H9 (cell line): ENCODE data around the gene FRYL. TPM values are rescaled to one million over a fixed set of nuclear protein-coding genes. Genes with fewer than 3 reads are reported as not detected.

Source experiments
- DNase-seq: peaks from one replicate; pipeline ENCODE4 v3.0.0-alpha.2; 2017
- H2AFZ ChIP-seq: one replicate; pipeline ENCODE4 v1.6.1; 2013; ENCODE audit warnings: mild to moderate bottlenecking, low read length, control low read depth, moderate library complexity
- H2AK5ac ChIP-seq: 2 replicates; pipeline ENCODE4 v1.6.1; 2013; ENCODE audit warnings: low read length, control low read depth, mixed read lengths; ENCODE audit not compliant: insufficient read length
- H2BK120ac ChIP-seq: one replicate; pipeline ENCODE4 v1.6.1; 2013; ENCODE audit warnings: low read depth, mild to moderate bottlenecking, low read length, control low read depth, inconsistent platforms; ENCODE audit not compliant: poor library complexity, severe bottlenecking
- H2BK12ac ChIP-seq: 2 replicates; pipeline ENCODE4 v1.6.1; 2013; ENCODE audit warnings: low read length, control low read depth, mixed read lengths, low read depth; ENCODE audit not compliant: insufficient read length
- H2BK15ac ChIP-seq: 2 replicates; pipeline ENCODE4 v1.6.1; 2013; ENCODE audit warnings: low read depth, low read length, control low read depth
- H2BK20ac ChIP-seq: one replicate; pipeline ENCODE4 v1.6.1; 2013; ENCODE audit warnings: low read depth, mild to moderate bottlenecking, low read length, control low read depth, inconsistent platforms; ENCODE audit not compliant: poor library complexity, severe bottlenecking
- H2BK5ac ChIP-seq: 2 replicates; pipeline ENCODE4 v1.6.1; 2013; ENCODE audit warnings: low read length, control low read depth, mixed read lengths; ENCODE audit not compliant: insufficient read length
- H3K14ac ChIP-seq: 2 replicates; pipeline ENCODE4 v1.6.1; 2013; ENCODE audit warnings: low read length, control low read depth; ENCODE audit not compliant: insufficient read depth
- H3K18ac ChIP-seq: 2 replicates; pipeline ENCODE4 v1.6.1; 2013; ENCODE audit warnings: low read depth, mild to moderate bottlenecking, mixed read lengths, low read length, control low read depth; ENCODE audit not compliant: insufficient read length
- H3K23ac ChIP-seq: 2 replicates; pipeline ENCODE4 v1.6.1; 2013; ENCODE audit warnings: low read length, control low read depth, mixed read lengths, low read depth; ENCODE audit not compliant: insufficient read length
- H3K23me2 ChIP-seq: 2 replicates; pipeline ENCODE4 v1.6.1; 2013; ENCODE audit warnings: low read depth, mild to moderate bottlenecking, mixed read lengths, low read length, control low read depth; ENCODE audit not compliant: insufficient read length, poor library complexity, severe bottlenecking
- H3K27ac ChIP-seq: 2 replicates; pipeline ENCODE4 v1.5.1; 2013; ENCODE audit warnings: low read length, control low read depth, mixed read lengths, low read depth; ENCODE audit not compliant: insufficient read length
- H3K27me3 ChIP-seq: 2 replicates; pipeline ENCODE4 v1.6.1; 2013; ENCODE audit warnings: low read length, control low read depth, inconsistent platforms; ENCODE audit not compliant: insufficient read depth
- H3K4ac ChIP-seq: 2 replicates; pipeline ENCODE4 v1.6.1; 2013; ENCODE audit warnings: low read depth, mild to moderate bottlenecking, control low read depth, inconsistent platforms, low read length, moderate library complexity
- H3K4me1 ChIP-seq: 2 replicates; pipeline ENCODE4 v1.6.1; 2013; ENCODE audit warnings: low read length, control low read depth, inconsistent platforms; ENCODE audit not compliant: insufficient read depth
- H3K4me2 ChIP-seq: 2 replicates; pipeline ENCODE4 v1.6.1; 2013; ENCODE audit warnings: low read length, control low read depth, mixed read lengths; ENCODE audit not compliant: insufficient read length, insufficient read depth
- H3K56ac ChIP-seq: 2 replicates; pipeline ENCODE4 v1.6.1; 2013; ENCODE audit warnings: low read depth, mild to moderate bottlenecking, mixed read lengths, low read length, control low read depth; ENCODE audit not compliant: insufficient read length
- H3K79me1 ChIP-seq: 2 replicates; pipeline ENCODE4 v1.6.1; 2013; ENCODE audit warnings: low read depth, mild to moderate bottlenecking, moderate library complexity, low read length, control low read depth, inconsistent platforms; ENCODE audit not compliant: insufficient read depth, poor library complexity, severe bottlenecking
- H3K79me2 ChIP-seq: 2 replicates; pipeline ENCODE4 v1.6.1; 2013; ENCODE audit warnings: low read length, control low read depth, inconsistent platforms; ENCODE audit not compliant: insufficient read depth
- H3K9ac ChIP-seq: 2 replicates; pipeline ENCODE4 v1.6.1; 2013; ENCODE audit warnings: low read length, control low read depth, mixed read lengths; ENCODE audit not compliant: insufficient read length; ENCODE audit errors: extremely low read depth
- H3K9me3 ChIP-seq: one replicate; pipeline ENCODE4 v1.6.1; 2013; ENCODE audit warnings: low read depth, low read length, inconsistent platforms; ENCODE audit not compliant: control insufficient read depth
- H3T11ph ChIP-seq: one replicate; pipeline ENCODE4 v1.6.1; 2013; ENCODE audit warnings: mild to moderate bottlenecking, low read length, control low read depth, inconsistent platforms
- H4K20me1 ChIP-seq: one replicate; pipeline ENCODE4 v1.6.1; 2013; ENCODE audit not compliant: control insufficient read depth, insufficient read length, insufficient read depth
- H4K5ac ChIP-seq: 2 replicates; pipeline ENCODE4 v1.6.1; 2013; ENCODE audit warnings: low read depth, mild to moderate bottlenecking, mixed read lengths, low read length, control low read depth; ENCODE audit not compliant: insufficient read length
- H4K8ac ChIP-seq: replicated peaks from 2 replicates; pipeline ENCODE4 v1.6.1; 2013; ENCODE audit warnings: low read length, control low read depth, mixed read lengths, low read depth; ENCODE audit not compliant: insufficient read length
- H4K91ac ChIP-seq: 2 replicates; pipeline ENCODE4 v1.6.1; 2013; ENCODE audit warnings: low read depth, mild to moderate bottlenecking, moderate library complexity, mixed read lengths, low read length, control low read depth; ENCODE audit not compliant: insufficient read length
- H3K27ac Mint-ChIP-seq, 3 experiments: 2 replicates in 2 of 3; 3 replicates in 1 of 3; pipeline ENCODE4 v1.8.0; 2020 to 2021; ENCODE audit warnings: mixed read lengths in 3 of 3, mild to moderate bottlenecking in 1 of 3, moderate library complexity in 1 of 3
- H3K27me3 Mint-ChIP-seq: 2 replicates; pipeline ENCODE4 v1.8.0; 2021; ENCODE audit warnings: low read depth, mild to moderate bottlenecking, moderate library complexity, mixed read lengths
- H3K36me3 Mint-ChIP-seq, 3 experiments: 2 replicates in 2 of 3; 3 replicates in 1 of 3; pipeline ENCODE4 v1.8.0; 2020 to 2021; ENCODE audit warnings: low read depth in 3 of 3, mixed read lengths in 3 of 3; ENCODE audit not compliant: insufficient read depth in 1 of 3
- H3K4me1 Mint-ChIP-seq, 2 experiments: 2 replicates each; pipeline ENCODE4 v1.8.0; 2020; ENCODE audit warnings: mixed read lengths in 2 of 2
- H3K4me3 Mint-ChIP-seq, 2 experiments: 2 replicates in 1 of 2; 3 replicates in 1 of 2; pipeline ENCODE4 v1.8.0; 2020 to 2021; ENCODE audit warnings: mild to moderate bottlenecking in 2 of 2, mixed read lengths in 2 of 2, moderate library complexity in 1 of 2
- H3K9me3 Mint-ChIP-seq, 2 experiments: 2 replicates in 1 of 2; 3 replicates in 1 of 2; pipeline ENCODE4 v1.8.0; 2020; ENCODE audit warnings: mild to moderate bottlenecking in 2 of 2, mixed read lengths in 2 of 2, moderate library complexity in 1 of 2
- WGBS: extraction: QIAGEN DNeasy Blood & Tissue Kit; methylation state at CpG from one replicate; pipeline ENCODE4 v1.1.7; 2013; ENCODE audit warnings: missing lambda C conversion rate, low lambda C conversion rate, mixed read lengths; ENCODE audit not compliant: insufficient read length; ENCODE audit errors: extremely low coverage; 5-methylcytosine and 5-hydroxymethylcytosine counted together
- total RNA-seq: library from RNA; stranded (reverse); gene quantifications from 2 replicates; pipeline ENCODE4 v1.2.1, GENCODE V29; 2021
- TF ChIP-seq, protein P1 (sequence below): fragments of 200-600 bp; sonication (generic); conservative IDR thresholded peaks from 3 replicates; pipeline ENCODE4 v1.8.0; 2021; ENCODE audit warnings: antibody characterized with exemption, mild to moderate bottlenecking

The FRYL gene
- total RNA-seq, 1 experiment from 2014 or later = 31.5 TPM

- no peak overlapping the region for H4K5ac ChIP-seq
- no peak overlapping the region for H2BK15ac ChIP-seq
- no peak overlapping the region for H4K91ac ChIP-seq
- Mint-ChIP-seq H3K36me3 (peaks cover 4 to 33% (median 18%) of the 10 kb centered on the region in 3 experiments; a peak in 5 of 7 replicates), H3K27ac (no peak overlapping the region), H3K4me1 (no peaks in the 10 kb centered on the region; a peak in 1 of 4 replicates), H3K27me3 (no peaks in the 10 kb centered on the region; the same call in 1 of the 2 replicates), H3K9me3 (no peaks in the 10 kb centered on the region), H3K4me3 (no peak overlapping the region)
- H2BK20ac ChIP-seq = no peak overlapping the region
- no peak overlapping the region for H3K4ac ChIP-seq
- no peaks in the 10 kb centered on the region for H3K79me2 ChIP-seq
- no peak overlapping the region for H3K18ac ChIP-seq
- H2BK5ac ChIP-seq = no peak overlapping the region
- no peak overlapping the region for H2BK120ac ChIP-seq
- no peaks in the 10 kb centered on the region for H3K9me3 ChIP-seq
- no peaks in the 10 kb centered on the region; the same call in 1 of the 2 replicates for H3K4me1 ChIP-seq
- no peak overlapping the region for H4K8ac ChIP-seq
- TF ChIP-seq, protein P1, sequence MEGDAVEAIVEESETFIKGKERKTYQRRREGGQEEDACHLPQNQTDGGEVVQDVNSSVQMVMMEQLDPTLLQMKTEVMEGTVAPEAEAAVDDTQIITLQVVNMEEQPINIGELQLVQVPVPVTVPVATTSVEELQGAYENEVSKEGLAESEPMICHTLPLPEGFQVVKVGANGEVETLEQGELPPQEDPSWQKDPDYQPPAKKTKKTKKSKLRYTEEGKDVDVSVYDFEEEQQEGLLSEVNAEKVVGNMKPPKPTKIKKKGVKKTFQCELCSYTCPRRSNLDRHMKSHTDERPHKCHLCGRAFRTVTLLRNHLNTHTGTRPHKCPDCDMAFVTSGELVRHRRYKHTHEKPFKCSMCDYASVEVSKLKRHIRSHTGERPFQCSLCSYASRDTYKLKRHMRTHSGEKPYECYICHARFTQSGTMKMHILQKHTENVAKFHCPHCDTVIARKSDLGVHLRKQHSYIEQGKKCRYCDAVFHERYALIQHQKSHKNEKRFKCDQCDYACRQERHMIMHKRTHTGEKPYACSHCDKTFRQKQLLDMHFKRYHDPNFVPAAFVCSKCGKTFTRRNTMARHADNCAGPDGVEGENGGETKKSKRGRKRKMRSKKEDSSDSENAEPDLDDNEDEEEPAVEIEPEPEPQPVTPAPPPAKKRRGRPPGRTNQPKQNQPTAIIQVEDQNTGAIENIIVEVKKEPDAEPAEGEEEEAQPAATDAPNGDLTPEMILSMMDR = no peak
- no peaks in the 10 kb centered on the region for H3K23me2 ChIP-seq
- no CpG with 5 or more reads among the region's 2 CpGs for WGBS
- H3K27me3 ChIP-seq = no peaks in the 10 kb centered on the region
- H2AK5ac ChIP-seq = no peak overlapping the region
- no peak overlapping the region for H2AFZ ChIP-seq
- no peak overlapping the region for H3K56ac ChIP-seq
- DNase-seq = no peak
- no peak overlapping the region for H2BK12ac ChIP-seq
- H3K14ac ChIP-seq = no peak overlapping the region
- no peak overlapping the region for H3T11ph ChIP-seq
- H3K79me1 ChIP-seq = no peaks in the 10 kb centered on the region
- H3K9ac ChIP-seq = no peak overlapping the region
- H3K27ac ChIP-seq = no peak overlapping the region
- H3K23ac ChIP-seq = no peak overlapping the region
- H4K20me1 ChIP-seq = no peaks in the 10 kb centered on the region
- no peak overlapping the region for H3K4me2 ChIP-seq
Observed at GRCh38 chr4:48506716-48507115, 273.4 kb downstream of the FRYL start.
